HEK293 (cell line): ENCODE results near the gene C1RL.

Experiments
- CTCF ChIA-PET: fragments of 350-600 bp; formaldehyde crosslinking; extraction: SDS; loops from one replicate; lab custom pipeline; 2021; ENCODE audit warnings: antibody characterized with exemption; lab: Yijun Ruan, JAX
- POLR2A ChIA-PET: fragments of 300-600 bp; formaldehyde crosslinking; extraction: SDS; loops from one replicate; lab custom pipeline; 2020; ENCODE audit warnings: antibody characterized with exemption, inconsistent platforms; lab: Yijun Ruan, JAX
- H3K27ac ChIP-seq: fragments of 200-500 bp; sonication (Bioruptor generic); 2 replicates; pipeline ENCODE4 v1.5.1; 2014; ENCODE audit warnings: low read depth, low read length, control low read depth, inconsistent platforms; ENCODE audit errors: extremely low read depth
- H3K36me3 ChIP-seq, 2 experiments: fragments of 200-500 bp in 1 of 2; sonication (Bioruptor generic) in 1 of 2; 1 replicate in 1 of 2; 2 replicates in 1 of 2; pipeline ENCODE4 v1.5.1; 2014 to 2017; ENCODE audit warnings: inconsistent platforms in 2 of 2, low read length in 2 of 2; ENCODE audit not compliant: control insufficient read depth in 2 of 2, insufficient read depth in 1 of 2
- H3K4me1 ChIP-seq: fragments of 200-500 bp; sonication (Bioruptor generic); 2 replicates; pipeline ENCODE4 v1.5.1; 2014; ENCODE audit warnings: mild to moderate bottlenecking, low read length, inconsistent platforms; ENCODE audit not compliant: control insufficient read depth, insufficient read depth
- H3K4me3 ChIP-seq: 2 replicates; pipeline ENCODE4 v1.5.1; 2011; ENCODE audit warnings: low read depth, mild to moderate bottlenecking, control low read depth, low read length, moderate library complexity
- H3K9me3 ChIP-seq: fragments of 200-500 bp; sonication (Bioruptor generic); 2 replicates; pipeline ENCODE4 v1.5.1; 2014; ENCODE audit warnings: low read depth, low read length, inconsistent platforms; ENCODE audit not compliant: control insufficient read depth, insufficient read depth
- BCL11B ChIP-seq: fragments of 450-650 bp; formaldehyde crosslinking; IDR thresholded peaks from 2 replicates; pipeline ENCODE4 v1.5.1; 2016; ENCODE audit warnings: low read depth, missing biosample characterization, missing genetic modification characterization
- KLF10 ChIP-seq: fragments of 450-650 bp; IDR thresholded peaks from 2 replicates; pipeline ENCODE4 v1.5.1; 2018; ENCODE audit warnings: missing biosample characterization, mild to moderate bottlenecking, missing genetic modification characterization
- PRDM1 ChIP-seq: fragments of 450-650 bp; formaldehyde crosslinking; IDR thresholded peaks from 2 replicates; pipeline ENCODE4; 2016; ENCODE audit warnings: missing biosample characterization, missing genetic modification characterization
- SP7 ChIP-seq: fragments of 450-650 bp; formaldehyde crosslinking; IDR thresholded peaks from 2 replicates; pipeline ENCODE4 v1.5.1; 2016; ENCODE audit warnings: missing biosample characterization, missing genetic modification characterization
- WT1 ChIP-seq: fragments of 450-650 bp; formaldehyde crosslinking; IDR thresholded peaks from 2 replicates; pipeline ENCODE4 v1.5.1; 2016; ENCODE audit warnings: missing biosample characterization, missing genetic modification characterization
- YY1 ChIP-seq: fragments of 450-650 bp; formaldehyde crosslinking; IDR thresholded peaks from 2 replicates; pipeline ENCODE4 v1.5.1; 2018; ENCODE audit warnings: missing biosample characterization, missing genetic modification characterization
- ZBTB1 ChIP-seq: fragments of 450-650 bp; formaldehyde crosslinking; IDR thresholded peaks from 2 replicates; pipeline ENCODE4 v1.5.1; 2016; ENCODE audit warnings: missing biosample characterization, missing genetic modification characterization
- ZBTB48 ChIP-seq: fragments of 450-650 bp; formaldehyde crosslinking; IDR thresholded peaks from 2 replicates; pipeline ENCODE4 v1.5.1; 2016; ENCODE audit warnings: missing biosample characterization, missing genetic modification characterization
- ZBTB7A ChIP-seq: fragments of 450-650 bp; formaldehyde crosslinking; IDR thresholded peaks from 2 replicates; pipeline ENCODE4 v1.5.1; 2016; ENCODE audit warnings: low read depth, missing biosample characterization, missing genetic modification characterization
- ZFHX2 ChIP-seq: fragments of 450-650 bp; formaldehyde crosslinking; conservative IDR thresholded peaks from 2 replicates; pipeline ENCODE4 v1.5.1; 2016; ENCODE audit warnings: missing biosample characterization, missing genetic modification characterization
- ZNF10 ChIP-seq: fragments of 450-650 bp; formaldehyde crosslinking; IDR thresholded peaks from 2 replicates; pipeline ENCODE4 v1.5.1; 2017; ENCODE audit warnings: missing biosample characterization, missing genetic modification characterization
- ZNF112 ChIP-seq: fragments of 450-650 bp; formaldehyde crosslinking; IDR thresholded peaks from 2 replicates; pipeline ENCODE4 v1.5.0; 2017; ENCODE audit warnings: missing biosample characterization, missing genetic modification characterization
- ZNF140 ChIP-seq: fragments of 450-650 bp; formaldehyde crosslinking; IDR thresholded peaks from 2 replicates; pipeline ENCODE4 v1.5.1; 2016; ENCODE audit warnings: missing biosample characterization, missing genetic modification characterization
- ZNF146 ChIP-seq: fragments of 450-650 bp; formaldehyde crosslinking; IDR thresholded peaks from 2 replicates; pipeline ENCODE4 v1.5.1; 2016; ENCODE audit warnings: missing biosample characterization, missing genetic modification characterization
- ZNF221 ChIP-seq: fragments of 450-650 bp; formaldehyde crosslinking; IDR thresholded peaks from 2 replicates; pipeline ENCODE4 v1.5.1; 2017; ENCODE audit warnings: missing biosample characterization, missing genetic modification characterization, borderline replicate concordance
- ZNF223 ChIP-seq: fragments of 450-650 bp; formaldehyde crosslinking; IDR thresholded peaks from 2 replicates; pipeline ENCODE4 v1.5.1; 2016; ENCODE audit warnings: missing biosample characterization, missing genetic modification characterization
- ZNF23 ChIP-seq: fragments of 450-650 bp; formaldehyde crosslinking; IDR thresholded peaks from 2 replicates; pipeline ENCODE4 v1.5.1; 2016; ENCODE audit warnings: missing biosample characterization, missing genetic modification characterization, borderline replicate concordance
- ZNF248 ChIP-seq: fragments of 450-650 bp; formaldehyde crosslinking; IDR thresholded peaks from 2 replicates; pipeline ENCODE4 v1.5.1; 2017; ENCODE audit warnings: missing biosample characterization, missing genetic modification characterization
- ZNF350 ChIP-seq: fragments of 450-650 bp; formaldehyde crosslinking; IDR thresholded peaks from 2 replicates; pipeline ENCODE4 v1.5.0; 2017; ENCODE audit warnings: missing biosample characterization, mild to moderate bottlenecking, missing genetic modification characterization
- ZNF514 ChIP-seq: fragments of 450-650 bp; formaldehyde crosslinking; IDR thresholded peaks from 2 replicates; pipeline ENCODE4 v1.5.1; 2016; ENCODE audit warnings: missing biosample characterization, missing genetic modification characterization
- ZNF529 ChIP-seq: fragments of 450-650 bp; formaldehyde crosslinking; IDR thresholded peaks from 2 replicates; pipeline ENCODE4 v1.5.1; 2017; ENCODE audit warnings: missing genetic modification characterization, missing biosample characterization; ENCODE audit not compliant: insufficient replicate concordance
- ZNF549 ChIP-seq: fragments of 450-650 bp; IDR thresholded peaks from 2 replicates; pipeline ENCODE4 v1.5.1; 2018; ENCODE audit warnings: missing biosample characterization, missing genetic modification characterization, mild to moderate bottlenecking, inconsistent platforms, moderate library complexity
- ZNF560 ChIP-seq: fragments of 450-650 bp; formaldehyde crosslinking; IDR thresholded peaks from 2 replicates; pipeline ENCODE4 v1.5.1; 2017; ENCODE audit warnings: missing biosample characterization, missing genetic modification characterization, borderline replicate concordance
- ZNF621 ChIP-seq: fragments of 450-650 bp; formaldehyde crosslinking; IDR thresholded peaks from 2 replicates; pipeline ENCODE4 v1.5.1; 2017; ENCODE audit warnings: missing biosample characterization, missing genetic modification characterization
- ZNF660 ChIP-seq: fragments of 450-650 bp; IDR thresholded peaks from 2 replicates; pipeline ENCODE4 v1.5.1; 2018; ENCODE audit warnings: missing biosample characterization, mild to moderate bottlenecking, missing genetic modification characterization
- TF ChIP-seq, protein P1 (sequence below): fragments of 450-650 bp; formaldehyde crosslinking; IDR thresholded peaks from 2 replicates; pipeline ENCODE4 v1.5.1; 2016; ENCODE audit warnings: missing biosample characterization, missing genetic modification characterization
- TF ChIP-seq, protein P2 (sequence below): fragments of 450-650 bp; formaldehyde crosslinking; IDR thresholded peaks from 2 replicates; pipeline ENCODE4 v1.5.1; 2017; ENCODE audit warnings: missing biosample characterization, missing genetic modification characterization
- TF ChIP-seq, protein P3 (sequence below): fragments of 450-650 bp; formaldehyde crosslinking; IDR thresholded peaks from 2 replicates; pipeline ENCODE4 v1.5.1; 2016; ENCODE audit warnings: missing biosample characterization, missing genetic modification characterization
- TF ChIP-seq, protein P4 (sequence below): fragments of 450-650 bp; formaldehyde crosslinking; IDR thresholded peaks from 2 replicates; pipeline ENCODE4 v1.5.1; 2017; ENCODE audit warnings: missing biosample characterization, missing genetic modification characterization

Gene C1RL

DNA sequence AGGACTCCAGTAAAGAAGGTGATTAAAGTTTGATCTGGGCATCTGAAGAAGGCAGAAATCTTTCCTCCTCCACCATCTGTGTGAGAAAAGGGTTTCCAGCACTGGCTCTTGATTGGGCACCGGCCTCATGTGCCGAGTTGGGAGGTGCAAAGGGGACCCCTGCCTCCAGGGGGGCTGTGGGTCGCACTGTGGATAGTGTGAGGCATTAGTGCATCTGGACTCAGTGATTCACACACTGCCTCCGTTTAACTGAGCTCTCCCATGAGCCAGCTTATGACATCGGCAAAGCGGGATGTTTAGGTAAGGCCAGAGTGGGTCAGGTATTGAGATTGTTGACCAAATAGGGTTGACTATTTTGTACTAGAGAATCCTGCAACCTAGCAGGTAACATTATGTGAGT lies 39.6 kb downstream of the C1RL start:
- Histone ChIP-seq H3K36me3 (no peaks in the 10 kb centered on the region), H3K9me3 (no peaks in the 10 kb centered on the region), H3K4me1 (no peaks in the 10 kb centered on the region), H3K4me3 (no peak overlapping the region), H3K27ac (no peak overlapping the region)
- TF ChIP-seq, protein P1, sequence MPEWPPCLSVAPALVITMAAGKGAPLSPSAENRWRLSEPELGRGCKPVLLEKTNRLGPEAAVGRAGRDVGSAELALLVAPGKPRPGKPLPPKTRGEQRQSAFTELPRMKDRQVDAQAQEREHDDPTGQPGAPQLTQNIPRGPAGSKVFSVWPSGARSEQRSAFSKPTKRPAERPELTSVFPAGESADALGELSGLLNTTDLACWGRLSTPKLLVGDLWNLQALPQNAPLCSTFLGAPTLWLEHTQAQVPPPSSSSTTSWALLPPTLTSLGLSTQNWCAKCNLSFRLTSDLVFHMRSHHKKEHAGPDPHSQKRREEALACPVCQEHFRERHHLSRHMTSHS (tag by site-specific recombination): no peak
- TF ChIP-seq ZNF514 (tag by site-specific recombination) (no peak), ZNF248 (tag by site-specific recombination) (no peak), BCL11B (tag by site-specific recombination) (no peak), ZBTB7A (tag by site-specific recombination) (no peak), ZNF223 (tag by site-specific recombination) (no peak), ZNF660 (no peak), ZNF560 (no peak), ZNF23 (tag by site-specific recombination) (no peak), ZNF112 (no peak), ZNF221 (no peak), WT1 (no peak), YY1 (tag by site-specific recombination) (no peak), ZNF529 (tag by site-specific recombination) (no peak), ZNF146 (tag by site-specific recombination) (no peak), ZNF350 (tag by site-specific recombination) (no peak)
- TF ChIP-seq, protein P2, sequence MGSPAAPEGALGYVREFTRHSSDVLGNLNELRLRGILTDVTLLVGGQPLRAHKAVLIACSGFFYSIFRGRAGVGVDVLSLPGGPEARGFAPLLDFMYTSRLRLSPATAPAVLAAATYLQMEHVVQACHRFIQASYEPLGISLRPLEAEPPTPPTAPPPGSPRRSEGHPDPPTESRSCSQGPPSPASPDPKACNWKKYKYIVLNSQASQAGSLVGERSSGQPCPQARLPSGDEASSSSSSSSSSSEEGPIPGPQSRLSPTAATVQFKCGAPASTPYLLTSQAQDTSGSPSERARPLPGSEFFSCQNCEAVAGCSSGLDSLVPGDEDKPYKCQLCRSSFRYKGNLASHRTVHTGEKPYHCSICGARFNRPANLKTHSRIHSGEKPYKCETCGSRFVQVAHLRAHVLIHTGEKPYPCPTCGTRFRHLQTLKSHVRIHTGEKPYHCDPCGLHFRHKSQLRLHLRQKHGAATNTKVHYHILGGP: no peak
- TF ChIP-seq, protein P3, sequence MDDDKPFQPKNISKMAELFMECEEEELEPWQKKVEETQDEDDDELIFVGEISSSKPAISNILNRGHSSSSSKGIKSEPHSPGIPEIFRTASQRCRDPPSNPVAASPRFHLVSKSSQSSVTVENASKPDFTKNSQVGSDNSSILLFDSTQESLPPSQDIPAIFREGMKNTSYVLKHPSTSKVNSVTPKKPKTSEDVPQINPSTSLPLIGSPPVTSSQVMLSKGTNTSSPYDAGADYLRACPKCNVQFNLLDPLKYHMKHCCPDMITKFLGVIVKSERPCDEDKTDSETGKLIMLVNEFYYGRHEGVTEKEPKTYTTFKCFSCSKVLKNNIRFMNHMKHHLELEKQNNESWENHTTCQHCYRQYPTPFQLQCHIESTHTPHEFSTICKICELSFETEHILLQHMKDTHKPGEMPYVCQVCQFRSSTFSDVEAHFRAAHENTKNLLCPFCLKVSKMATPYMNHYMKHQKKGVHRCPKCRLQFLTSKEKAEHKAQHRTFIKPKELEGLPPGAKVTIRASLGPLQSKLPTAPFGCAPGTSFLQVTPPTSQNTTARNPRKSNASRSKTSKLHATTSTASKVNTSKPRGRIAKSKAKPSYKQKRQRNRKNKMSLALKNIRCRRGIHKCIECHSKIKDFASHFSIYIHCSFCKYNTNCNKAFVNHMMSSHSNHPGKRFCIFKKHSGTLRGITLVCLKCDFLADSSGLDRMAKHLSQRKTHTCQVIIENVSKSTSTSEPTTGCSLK: no peak
- POLR2A ChIA-PET: no interaction called here
- CTCF ChIA-PET: no interaction called here

DNA sequence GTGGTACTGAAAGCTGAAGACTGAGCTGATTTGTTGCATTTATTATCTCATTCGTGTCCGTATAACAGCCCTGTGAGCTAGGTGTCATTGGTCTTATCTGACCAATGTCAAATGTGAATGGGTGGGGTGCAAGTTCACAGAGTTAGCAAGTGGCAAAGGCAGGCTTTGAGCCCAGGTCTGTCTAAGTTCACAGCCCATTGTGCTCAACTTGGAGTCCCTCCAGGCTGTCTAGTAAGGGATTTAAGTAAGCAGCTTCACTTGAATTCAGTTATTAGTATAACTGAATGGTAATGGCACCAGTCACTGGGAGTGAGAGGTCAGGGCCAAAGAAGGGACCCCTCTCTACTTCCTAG lies 40.0 kb downstream of the C1RL start:
- POLR2A ChIA-PET: interaction anchor here (0.8 kb wide), 1 partner anchor 217 kb away, joined by 3 read pairs; the partner anchor contains the start of gene USP5
- H3K4me1 ChIP-seq: no peaks in the 10 kb centered on the region
- no peak for TF ChIP-seq KLF10 (tag by site-specific recombination)
- no peak for TF ChIP-seq ZNF140 (tag by site-specific recombination)
- TF ChIP-seq PRDM1 (tag by site-specific recombination): no peak
- TF ChIP-seq ZNF549 (tag by site-specific recombination): no peak
- no peak for TF ChIP-seq ZBTB1 (tag by site-specific recombination)
- no peak for TF ChIP-seq ZNF10 (tag by site-specific recombination)
- TF ChIP-seq ZFHX2 (tag by site-specific recombination): no peak
- TF ChIP-seq, protein P4, sequence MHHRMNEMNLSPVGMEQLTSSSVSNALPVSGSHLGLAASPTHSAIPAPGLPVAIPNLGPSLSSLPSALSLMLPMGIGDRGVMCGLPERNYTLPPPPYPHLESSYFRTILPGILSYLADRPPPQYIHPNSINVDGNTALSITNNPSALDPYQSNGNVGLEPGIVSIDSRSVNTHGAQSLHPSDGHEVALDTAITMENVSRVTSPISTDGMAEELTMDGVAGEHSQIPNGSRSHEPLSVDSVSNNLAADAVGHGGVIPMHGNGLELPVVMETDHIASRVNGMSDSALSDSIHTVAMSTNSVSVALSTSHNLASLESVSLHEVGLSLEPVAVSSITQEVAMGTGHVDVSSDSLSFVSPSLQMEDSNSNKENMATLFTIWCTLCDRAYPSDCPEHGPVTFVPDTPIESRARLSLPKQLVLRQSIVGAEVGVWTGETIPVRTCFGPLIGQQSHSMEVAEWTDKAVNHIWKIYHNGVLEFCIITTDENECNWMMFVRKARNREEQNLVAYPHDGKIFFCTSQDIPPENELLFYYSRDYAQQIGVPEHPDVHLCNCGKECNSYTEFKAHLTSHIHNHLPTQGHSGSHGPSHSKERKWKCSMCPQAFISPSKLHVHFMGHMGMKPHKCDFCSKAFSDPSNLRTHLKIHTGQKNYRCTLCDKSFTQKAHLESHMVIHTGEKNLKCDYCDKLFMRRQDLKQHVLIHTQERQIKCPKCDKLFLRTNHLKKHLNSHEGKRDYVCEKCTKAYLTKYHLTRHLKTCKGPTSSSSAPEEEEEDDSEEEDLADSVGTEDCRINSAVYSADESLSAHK (tag by site-specific recombination): no peak
- TF ChIP-seq SP7 (tag by site-specific recombination): no peak
- no peak for TF ChIP-seq ZBTB48
- no peak for TF ChIP-seq ZNF621 (tag by site-specific recombination)
- CTCF ChIA-PET: interaction anchor here (0.6 kb wide), 1 partner anchor 48 kb away, joined by 3 read pairs; no protein-coding TSS in a partner anchor
- H3K36me3 ChIP-seq: no peaks in the 10 kb centered on the region
- no peaks in the 10 kb centered on the region for H3K9me3 ChIP-seq
- no peak overlapping the region for H3K4me3 ChIP-seq
- no peak overlapping the region for H3K27ac ChIP-seq
